ENCODE data around the gene TRIM54. TPM values are rescaled to one million over a fixed set of nuclear protein-coding genes. Genes with fewer than 3 reads are reported as not detected.

TRIM54 gene
- total and polyA plus RNA-seq, 9 of the 15 experiments (the other 6 are each of a cell fraction or from before 2014, with no cell fraction given) = not detected

DNA sequence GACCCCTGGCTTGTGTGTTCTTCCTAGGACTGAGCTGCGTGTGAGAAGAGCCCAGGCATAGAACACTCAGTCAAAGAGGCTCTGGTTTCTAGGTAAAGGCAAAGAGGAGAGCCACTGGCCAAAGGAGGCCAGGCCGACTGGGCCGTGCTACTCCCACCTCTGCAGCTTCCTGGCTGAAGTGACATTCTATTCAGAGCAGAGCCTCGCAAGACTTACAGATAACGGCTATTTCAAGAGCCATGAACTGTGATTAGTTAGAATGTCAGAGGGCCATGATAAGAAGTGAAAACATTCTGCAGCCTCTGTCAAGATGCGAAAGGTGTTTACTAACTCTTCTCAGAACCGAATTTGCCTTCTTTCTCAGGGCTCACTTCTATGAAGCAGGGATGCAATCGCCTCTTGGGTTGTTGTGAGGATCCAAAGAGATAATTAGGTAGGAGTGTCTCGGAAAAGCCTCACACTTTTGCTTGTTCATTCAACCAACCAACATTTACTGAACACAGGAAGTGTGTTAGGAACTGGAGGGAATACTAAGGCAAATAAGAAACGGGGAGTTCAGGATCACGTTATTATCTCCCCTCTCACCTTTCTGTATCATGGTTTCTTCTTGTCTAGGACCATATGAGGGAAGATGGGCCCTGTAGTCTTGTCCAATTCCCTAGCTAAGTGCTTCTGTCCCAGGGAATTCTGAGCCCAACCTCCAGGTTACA, 10.4 kb upstream of the TRIM54 start:
- Histone ChIP-seq H3K9me3 (replicated peaks; ENCODE audit: control insufficient read depth, insufficient read depth, low read depth, low read length) (no peaks in the 10 kb centered on the region), H3K36me3 (ENCODE audit: control insufficient read depth, insufficient read depth, low read length) (no peaks in the 10 kb centered on the region), H4K20me1 (replicated peaks; ENCODE audit: control insufficient read depth, insufficient read depth, low read length) (no peaks in the 10 kb centered on the region; the same call in 1 of the 2 replicates), H2AFZ (ENCODE audit: low read depth, low read length) (peak overlapping the region; percentile 49), H3K79me2 (ENCODE audit: control insufficient read depth, insufficient read depth, low read length) (no peaks in the 10 kb centered on the region), H3K4me2 (ENCODE audit: insufficient read depth, low read length) (0 out of 2 replicates have a peak overlapping the region, but pooled peaks have one; percentile 31), H3K27me3 (ENCODE audit: control insufficient read depth in 2 of 2, insufficient read depth in 2 of 2, low read length in 2 of 2) (peaks cover 5% of the 10 kb centered on the region in 2 experiments; a peak in 2 of 5 replicates), H3K9me1 (ENCODE audit: control insufficient read depth, insufficient read depth, low read length) (no peaks in the 10 kb centered on the region), H3K27ac (ENCODE audit: extremely low read depth, low read depth, low read length) (no peak overlapping the region), H3K4me3 (no peak overlapping the region), H3K4me1 (replicated peaks in 1 of 2; ENCODE audit: control insufficient read depth in 2 of 2, insufficient read depth in 2 of 2, low read length in 2 of 2) (peaks cover 10 to 19% of the 10 kb centered on the region in 2 experiments), H3K9ac (ENCODE audit: insufficient read depth in 1 of 2, low read depth in 2 of 2, low read length in 2 of 2) (peak overlapping the region in 1 of 2 experiments; percentile 53; a peak in 1 of 4 replicates)
- peak; percentile 87 for FAIRE-seq
- peak in 2 of 4 experiments; percentile 62 to 71 for DNase-seq (ENCODE audit: extremely low read depth in 1 of 4, low spot score in 3 of 4)
- ATAC-seq = peak; percentile 94
- ChIA-PET POLR2A (interaction anchor here (0.7 to 1.5 kb wide), 5 partner anchors 10 to 21 kb away, joined by 3 to 5 read pairs (median 3); partner anchors contain the start of gene TRIM54), CTCF (ENCODE audit: low intra/inter-chr PET ratio) (no interaction called here)
- WGBS (ENCODE audit: insufficient coverage, low coverage, missing lambda C conversion rate) = 0% methylated on average over 11 of the region's 11 CpGs
- intact Hi-C loops (cut with micrococcal nuclease) = no loop called here
- in situ Hi-C loops (cut with MboI) = no loop called here
- BruUV-seq (replicated peaks) = no TSS peak
- no peak for TF ChIP-seq ZNF121 (CRISPR knock-in tag; conservative IDR thresholded peaks at IDR 0.05)
- TF ChIP-seq POLR2AphosphoS5 (IDR thresholded peaks at IDR 0.05; ENCODE audit: control insufficient read depth, insufficient read depth, low read depth, low read length) = no peak
- TF ChIP-seq MEF2A (IDR thresholded peaks at IDR 0.05; ENCODE audit: control insufficient read depth, low read depth, low read length) = peak; percentile 75; the same call in 1 of the 2 replicates
- no peak for TF ChIP-seq ZNF311 (CRISPR knock-in tag; IDR thresholded peaks at IDR 0.05)
- TF ChIP-seq SOX6 (IDR thresholded peaks at IDR 0.05) = no peak
- no peak for TF ChIP-seq TFE3 (CRISPR knock-in tag; IDR thresholded peaks at IDR 0.05)
- no peak for TF ChIP-seq SNIP1 (IDR thresholded peaks at IDR 0.05; ENCODE audit: low read depth)
- TF ChIP-seq HDAC1 (IDR thresholded peaks at IDR 0.05) = peak in 1 of 2 experiments; percentile 80; a peak in 2 of 4 replicates
- 0 out of 2 replicates have a peak, but pooled peaks have one; percentile 29 for TF ChIP-seq MECOM (CRISPR knock-in tag; IDR thresholded peaks at IDR 0.05)
- TF ChIP-seq, protein P1, sequence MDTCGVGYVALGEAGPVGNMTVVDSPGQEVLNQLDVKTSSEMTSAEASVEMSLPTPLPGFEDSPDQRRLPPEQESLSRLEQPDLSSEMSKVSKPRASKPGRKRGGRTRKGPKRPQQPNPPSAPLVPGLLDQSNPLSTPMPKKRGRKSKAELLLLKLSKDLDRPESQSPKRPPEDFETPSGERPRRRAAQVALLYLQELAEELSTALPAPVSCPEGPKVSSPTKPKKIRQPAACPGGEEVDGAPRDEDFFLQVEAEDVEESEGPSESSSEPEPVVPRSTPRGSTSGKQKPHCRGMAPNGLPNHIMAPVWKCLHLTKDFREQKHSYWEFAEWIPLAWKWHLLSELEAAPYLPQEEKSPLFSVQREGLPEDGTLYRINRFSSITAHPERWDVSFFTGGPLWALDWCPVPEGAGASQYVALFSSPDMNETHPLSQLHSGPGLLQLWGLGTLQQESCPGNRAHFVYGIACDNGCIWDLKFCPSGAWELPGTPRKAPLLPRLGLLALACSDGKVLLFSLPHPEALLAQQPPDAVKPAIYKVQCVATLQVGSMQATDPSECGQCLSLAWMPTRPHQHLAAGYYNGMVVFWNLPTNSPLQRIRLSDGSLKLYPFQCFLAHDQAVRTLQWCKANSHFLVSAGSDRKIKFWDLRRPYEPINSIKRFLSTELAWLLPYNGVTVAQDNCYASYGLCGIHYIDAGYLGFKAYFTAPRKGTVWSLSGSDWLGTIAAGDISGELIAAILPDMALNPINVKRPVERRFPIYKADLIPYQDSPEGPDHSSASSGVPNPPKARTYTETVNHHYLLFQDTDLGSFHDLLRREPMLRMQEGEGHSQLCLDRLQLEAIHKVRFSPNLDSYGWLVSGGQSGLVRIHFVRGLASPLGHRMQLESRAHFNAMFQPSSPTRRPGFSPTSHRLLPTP (IDR thresholded peaks at IDR 0.05; ENCODE audit: borderline replicate concordance, extremely low read depth, insufficient read length) = no peak
- TF ChIP-seq RFX7 (CRISPR knock-in tag; IDR thresholded peaks at IDR 0.05) = no peak
- peak; percentile 51; the same call in 1 of the 2 replicates for TF ChIP-seq CBFA2T2 (conservative IDR thresholded peaks at IDR 0.05)
- TF ChIP-seq ZC3H4 (CRISPR knock-in tag; IDR thresholded peaks at IDR 0.05; ENCODE audit: borderline replicate concordance) = no peak
- TF ChIP-seq JUNB (CRISPR knock-in tag; conservative IDR thresholded peaks at IDR 0.05) = no peak
